ENCODE measurements around the gene TLR6.

TLR6 gene, protein sequence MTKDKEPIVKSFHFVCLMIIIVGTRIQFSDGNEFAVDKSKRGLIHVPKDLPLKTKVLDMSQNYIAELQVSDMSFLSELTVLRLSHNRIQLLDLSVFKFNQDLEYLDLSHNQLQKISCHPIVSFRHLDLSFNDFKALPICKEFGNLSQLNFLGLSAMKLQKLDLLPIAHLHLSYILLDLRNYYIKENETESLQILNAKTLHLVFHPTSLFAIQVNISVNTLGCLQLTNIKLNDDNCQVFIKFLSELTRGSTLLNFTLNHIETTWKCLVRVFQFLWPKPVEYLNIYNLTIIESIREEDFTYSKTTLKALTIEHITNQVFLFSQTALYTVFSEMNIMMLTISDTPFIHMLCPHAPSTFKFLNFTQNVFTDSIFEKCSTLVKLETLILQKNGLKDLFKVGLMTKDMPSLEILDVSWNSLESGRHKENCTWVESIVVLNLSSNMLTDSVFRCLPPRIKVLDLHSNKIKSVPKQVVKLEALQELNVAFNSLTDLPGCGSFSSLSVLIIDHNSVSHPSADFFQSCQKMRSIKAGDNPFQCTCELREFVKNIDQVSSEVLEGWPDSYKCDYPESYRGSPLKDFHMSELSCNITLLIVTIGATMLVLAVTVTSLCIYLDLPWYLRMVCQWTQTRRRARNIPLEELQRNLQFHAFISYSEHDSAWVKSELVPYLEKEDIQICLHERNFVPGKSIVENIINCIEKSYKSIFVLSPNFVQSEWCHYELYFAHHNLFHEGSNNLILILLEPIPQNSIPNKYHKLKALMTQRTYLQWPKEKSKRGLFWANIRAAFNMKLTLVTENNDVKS

GRCh38 chr4:38856524-38857337 lies at the start of gene TLR6:
TLR6 (minus strand) TSS chr4:38856817; CDS start chr4:38829473, 27,344 bp downstream.
- H3K27me3 ChIP-seq (replicated peaks; ENCODE audit: control insufficient read depth, insufficient read depth, low read length), result no peaks in the 10 kb centered on the region

DNA sequence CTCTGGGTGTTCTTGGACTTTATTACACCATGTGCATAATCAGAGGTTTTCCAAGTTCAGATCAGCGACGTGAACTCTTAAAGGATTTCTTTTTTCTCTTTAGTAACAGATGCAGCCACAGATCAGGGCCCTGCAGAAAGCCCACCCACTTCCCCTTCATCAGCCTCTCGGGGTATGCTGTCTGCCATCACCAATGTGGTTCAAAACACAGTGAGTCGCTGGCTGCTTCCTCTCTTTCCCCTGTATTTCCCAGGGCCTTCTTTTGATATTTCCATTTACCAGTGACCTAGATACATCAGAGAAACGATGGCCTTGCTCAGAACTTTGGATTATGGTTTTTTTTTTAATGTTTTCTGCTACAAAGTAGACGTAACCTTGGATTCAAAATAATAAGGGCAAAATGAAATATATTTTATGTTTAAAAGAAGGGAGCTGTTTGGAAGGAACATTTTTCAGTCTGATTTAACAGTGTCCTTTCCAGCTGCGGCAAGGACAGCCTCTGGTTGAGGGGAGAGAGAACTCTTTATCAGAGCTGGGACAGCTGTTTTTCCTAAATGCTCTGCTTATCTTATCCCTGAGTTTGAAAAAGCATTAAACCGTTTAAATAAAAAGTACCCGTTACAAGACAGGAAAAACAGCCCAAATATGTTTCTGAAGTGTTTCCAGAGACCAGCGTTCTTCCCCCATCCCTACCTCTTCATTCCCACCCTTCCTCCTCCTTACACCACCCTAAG lies 49.2 kb upstream of the TLR6 start:
- Histone ChIP-seq H3K36me3 (ENCODE audit: control insufficient read depth, insufficient read depth, low read length, severe bottlenecking) (peaks cover 81% of the 10 kb centered on the region), H3K4me1 (ENCODE audit: control insufficient read depth, insufficient read depth, low read length) (no peaks in the 10 kb centered on the region), H3K9ac (ENCODE audit: low read length) (no peak overlapping the region), H3K27me3 (replicated peaks; ENCODE audit: control insufficient read depth, insufficient read depth, low read length) (no peaks in the 10 kb centered on the region), H3K9me3 (ENCODE audit: control insufficient read depth, low read length) (no peaks in the 10 kb centered on the region), H3K4me3 (ENCODE audit: low read length) (no peak overlapping the region)
- no peak for DNase-seq (ENCODE audit: low read depth)

More at GRCh38 chr4:38856524-38857337, at the start of gene TLR6:
- peak within 1 kb of the TSS; percentile 76 for H3K4me3 ChIP-seq (ENCODE audit: low read length)
- peak within 1 kb of the TSS; percentile 74 for H3K9ac ChIP-seq (ENCODE audit: low read length)
- no peaks in the 10 kb centered on the region for H3K9me3 ChIP-seq (ENCODE audit: control insufficient read depth, low read length)
- H3K4me1 ChIP-seq (ENCODE audit: control insufficient read depth, insufficient read depth, low read length), result peaks cover 27% of the 10 kb centered on the region
- peak; percentile 75 for DNase-seq (ENCODE audit: low read depth)
- H3K36me3 ChIP-seq (ENCODE audit: control insufficient read depth, insufficient read depth, low read length, severe bottlenecking), result no peaks in the 10 kb centered on the region

DNA sequence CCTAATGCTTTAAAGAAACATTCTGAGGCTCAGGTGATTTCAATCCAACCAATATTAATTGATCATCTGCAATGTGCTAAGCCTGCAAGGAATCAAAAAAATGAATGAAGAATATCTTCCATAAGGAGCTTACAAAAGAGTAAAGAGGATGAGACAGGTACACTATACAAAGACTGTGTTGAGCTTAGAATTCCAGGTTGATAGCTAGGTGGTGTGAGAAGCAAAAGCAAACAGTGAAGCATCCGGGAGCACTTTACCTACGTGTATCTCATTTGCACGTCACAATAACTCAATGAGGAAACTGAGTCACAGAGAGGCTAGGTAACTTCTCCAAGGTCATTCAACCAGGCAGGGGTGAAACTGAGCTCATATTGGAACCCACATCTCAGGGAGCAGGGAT lies 48.1 kb upstream of the TLR6 start:
- H3K9me3 ChIP-seq (ENCODE audit: control insufficient read depth, low read length), result no peaks in the 10 kb centered on the region
- peaks cover 79% of the 10 kb centered on the region for H3K36me3 ChIP-seq (ENCODE audit: control insufficient read depth, insufficient read depth, low read length, severe bottlenecking)
- DNase-seq (ENCODE audit: low read depth), result no peak

DNA sequence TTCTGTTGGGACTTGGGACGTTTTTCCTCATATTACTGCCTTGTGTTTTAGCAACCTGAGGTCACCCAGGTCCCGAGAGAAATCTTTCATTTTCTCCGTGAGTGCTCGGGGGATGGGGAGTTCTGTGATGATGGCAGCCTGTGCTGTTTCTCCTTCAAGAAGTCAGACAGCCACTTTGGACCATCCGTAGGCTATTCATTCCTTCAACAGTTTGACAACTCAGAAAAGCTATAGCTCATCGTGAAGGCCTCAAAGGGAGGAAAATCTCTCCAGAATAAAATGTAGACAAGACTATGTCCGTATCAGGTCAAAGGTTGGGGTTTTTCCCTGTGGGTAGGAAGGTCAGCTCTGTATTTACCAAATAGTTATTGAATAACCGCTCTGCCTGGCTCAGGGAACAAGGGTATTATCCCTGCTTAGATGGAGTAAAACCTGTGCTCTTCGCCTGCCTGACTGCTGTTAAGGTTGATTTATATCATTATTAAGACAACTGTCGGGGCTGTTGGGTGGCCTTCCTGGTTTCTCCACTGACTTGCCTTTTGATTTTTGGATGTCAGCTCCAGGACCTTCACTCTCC lies 47.6 kb upstream of the TLR6 start:
- H3K4me3 ChIP-seq (ENCODE audit: low read length), result no peak overlapping the region
- H3K4me1 ChIP-seq (ENCODE audit: control insufficient read depth, insufficient read depth, low read length), result no peaks in the 10 kb centered on the region
- no peaks in the 10 kb centered on the region for H3K27me3 ChIP-seq (replicated peaks; ENCODE audit: control insufficient read depth, insufficient read depth, low read length)
- no peak overlapping the region for H3K9ac ChIP-seq (ENCODE audit: low read length)
- no peak for DNase-seq (ENCODE audit: low read depth)
- H3K9me3 ChIP-seq (ENCODE audit: control insufficient read depth, low read length), result no peaks in the 10 kb centered on the region
- H3K36me3 ChIP-seq (ENCODE audit: control insufficient read depth, insufficient read depth, low read length, severe bottlenecking), result peaks cover 79% of the 10 kb centered on the region

More for the DNA sequence above, 48.1 kb upstream of the TLR6 start:
- Histone ChIP-seq H3K27me3 (replicated peaks; ENCODE audit: control insufficient read depth, insufficient read depth, low read length) (no peaks in the 10 kb centered on the region), H3K4me3 (ENCODE audit: low read length) (no peak overlapping the region), H3K4me1 (ENCODE audit: control insufficient read depth, insufficient read depth, low read length) (no peaks in the 10 kb centered on the region), H3K9ac (ENCODE audit: low read length) (no peak overlapping the region)

GRCh38 chr4:38902695-38903094 lies 46.1 kb upstream of the TLR6 start:
- H3K36me3 ChIP-seq (ENCODE audit: control insufficient read depth, insufficient read depth, low read length, severe bottlenecking), result peaks cover 74% of the 10 kb centered on the region
- no peak overlapping the region for H3K4me3 ChIP-seq (ENCODE audit: low read length)
- no peaks in the 10 kb centered on the region for H3K9me3 ChIP-seq (ENCODE audit: control insufficient read depth, low read length)
- peak; percentile 42 for DNase-seq (ENCODE audit: low read depth)
- H3K9ac ChIP-seq (ENCODE audit: low read length), result no peak overlapping the region
- H3K4me1 ChIP-seq (ENCODE audit: control insufficient read depth, insufficient read depth, low read length), result no peaks in the 10 kb centered on the region
- H3K27me3 ChIP-seq (replicated peaks; ENCODE audit: control insufficient read depth, insufficient read depth, low read length), result no peaks in the 10 kb centered on the region

DNA sequence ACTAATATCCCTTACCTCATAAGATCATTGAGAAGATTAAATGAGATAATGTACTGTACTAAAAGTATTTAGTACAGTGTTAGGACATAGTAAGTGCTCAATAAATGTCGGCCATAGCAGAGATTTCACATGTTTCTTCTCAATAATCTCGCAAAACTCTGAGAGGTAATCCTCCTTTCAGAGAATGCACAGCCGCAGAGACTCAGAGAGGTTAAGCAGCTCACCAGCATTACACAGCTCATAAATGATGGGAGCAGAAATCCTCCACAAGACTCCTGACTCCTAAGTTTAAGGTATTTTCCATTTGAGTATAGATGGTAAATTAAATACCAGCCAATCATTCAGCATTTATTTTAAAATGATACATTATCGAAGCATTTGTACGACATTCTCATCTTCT lies 45.6 kb upstream of the TLR6 start:
- no peaks in the 10 kb centered on the region for H3K27me3 ChIP-seq (replicated peaks; ENCODE audit: control insufficient read depth, insufficient read depth, low read length)
- peaks cover 72% of the 10 kb centered on the region for H3K36me3 ChIP-seq (ENCODE audit: control insufficient read depth, insufficient read depth, low read length, severe bottlenecking)
- DNase-seq (ENCODE audit: low read depth), result no peak
- peaks cover 3% of the 10 kb centered on the region for H3K4me1 ChIP-seq (ENCODE audit: control insufficient read depth, insufficient read depth, low read length)
- no peaks in the 10 kb centered on the region for H3K9me3 ChIP-seq (ENCODE audit: control insufficient read depth, low read length)
- no peak overlapping the region for H3K4me3 ChIP-seq (ENCODE audit: low read length)
- no peak overlapping the region for H3K9ac ChIP-seq (ENCODE audit: low read length)

DNA sequence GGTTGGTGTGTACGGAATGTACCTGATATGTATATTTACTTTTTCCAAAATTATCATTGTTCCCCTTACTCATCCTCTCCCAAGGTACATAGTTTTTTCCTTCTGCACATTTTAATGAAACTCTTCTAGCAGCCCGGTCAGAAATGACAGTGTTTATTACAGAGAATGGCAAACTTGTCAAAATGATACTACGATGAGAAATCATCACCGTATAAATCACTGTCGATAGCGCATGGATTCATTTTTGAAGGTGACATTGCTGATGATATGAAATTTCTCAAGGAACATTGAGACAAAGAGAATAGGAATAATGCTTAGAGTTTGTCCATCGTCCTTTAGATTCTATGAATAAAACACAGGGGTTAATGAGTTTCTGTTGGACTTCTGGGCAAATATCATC lies 41.6 kb upstream of the TLR6 start:
- H3K9me3 ChIP-seq (ENCODE audit: control insufficient read depth, low read length), result no peaks in the 10 kb centered on the region
- H3K27me3 ChIP-seq (replicated peaks; ENCODE audit: control insufficient read depth, insufficient read depth, low read length), result no peaks in the 10 kb centered on the region
- H3K4me1 ChIP-seq (ENCODE audit: control insufficient read depth, insufficient read depth, low read length), result peaks cover 8% of the 10 kb centered on the region
- H3K9ac ChIP-seq (ENCODE audit: low read length), result no peak overlapping the region
- H3K36me3 ChIP-seq (ENCODE audit: control insufficient read depth, insufficient read depth, low read length, severe bottlenecking), result peaks cover 74% of the 10 kb centered on the region
- DNase-seq (ENCODE audit: low read depth), result no peak
- no peak overlapping the region for H3K4me3 ChIP-seq (ENCODE audit: low read length)

DNA sequence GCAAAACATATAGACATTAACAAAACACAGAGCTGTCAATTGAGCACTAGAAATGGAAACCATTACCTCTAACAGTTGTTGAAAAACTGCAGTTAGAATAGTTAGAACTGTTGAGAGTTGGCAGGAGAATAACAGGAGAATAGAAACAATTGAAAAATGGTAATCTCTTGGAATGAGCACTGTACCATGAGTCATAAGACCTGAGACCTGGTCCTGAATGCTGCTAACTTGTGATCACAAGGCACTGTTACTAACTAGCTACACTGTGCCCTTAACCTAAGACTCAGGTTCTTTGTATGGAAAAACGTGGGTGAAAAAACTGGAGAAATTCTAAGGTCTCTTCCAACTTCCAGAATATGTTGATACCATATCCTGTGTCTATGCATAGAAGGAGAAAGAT lies 40.3 kb upstream of the TLR6 start:
- no peaks in the 10 kb centered on the region for H3K27me3 ChIP-seq (replicated peaks; ENCODE audit: control insufficient read depth, insufficient read depth, low read length)
- H3K9me3 ChIP-seq (ENCODE audit: control insufficient read depth, low read length), result no peaks in the 10 kb centered on the region
- no peak overlapping the region for H3K9ac ChIP-seq (ENCODE audit: low read length)
- peaks cover 8% of the 10 kb centered on the region for H3K4me1 ChIP-seq (ENCODE audit: control insufficient read depth, insufficient read depth, low read length)
- no peak overlapping the region for H3K4me3 ChIP-seq (ENCODE audit: low read length)
- DNase-seq (ENCODE audit: low read depth), result peak; percentile 6
- H3K36me3 ChIP-seq (ENCODE audit: control insufficient read depth, insufficient read depth, low read length, severe bottlenecking), result peaks cover 78% of the 10 kb centered on the region

- H3K4me3 ChIP-seq (ENCODE audit: low read length), result no peak overlapping the region
- no peaks in the 10 kb centered on the region for H3K9me3 ChIP-seq (ENCODE audit: control insufficient read depth, low read length)
- H3K36me3 ChIP-seq (ENCODE audit: control insufficient read depth, insufficient read depth, low read length, severe bottlenecking), result peaks cover 65% of the 10 kb centered on the region
- H3K4me1 ChIP-seq (ENCODE audit: control insufficient read depth, insufficient read depth, low read length), result peaks cover 21% of the 10 kb centered on the region
- H3K9ac ChIP-seq (ENCODE audit: low read length), result no peak overlapping the region
- H3K27me3 ChIP-seq (replicated peaks; ENCODE audit: control insufficient read depth, insufficient read depth, low read length), result no peaks in the 10 kb centered on the region
- no peak for DNase-seq (ENCODE audit: low read depth)
Observed at GRCh38 chr4:38894322-38894982, 37.8 kb upstream of the TLR6 start.
